Hepatocyte (in vitro differentiated cells): ENCODE measurements around the gene WDR12. TPM values are rescaled to one million over a fixed set of nuclear protein-coding genes. Genes with fewer than 3 reads are reported as not detected.

Experiments used
- DNase-seq: peaks from one replicate; pipeline ENCODE4 v3.0.0-alpha.2; 2016; ENCODE audit warnings: low spot score
- H2AFZ ChIP-seq: fragments of 200-600 bp; sonication (generic); 2 replicates; pipeline ENCODE4 v1.6.0; 2016; ENCODE audit warnings: antibody characterized with exemption, mild to moderate bottlenecking
- H3K27ac ChIP-seq: fragments of 200-600 bp; sonication (generic); 2 replicates; pipeline ENCODE4 v1.5.1; 2016; ENCODE audit warnings: mild to moderate bottlenecking
- H3K27me3 ChIP-seq: fragments of 200-600 bp; sonication (generic); 2 replicates; pipeline ENCODE4 v1.6.1; 2016
- H3K36me3 ChIP-seq: fragments of 200-600 bp; sonication (generic); replicated peaks from 2 replicates; pipeline ENCODE4 v1.5.1; 2016; ENCODE audit warnings: low read depth; ENCODE audit not compliant: insufficient read depth
- H3K4me1 ChIP-seq: fragments of 200-600 bp; sonication (generic); 2 replicates; pipeline ENCODE4 v1.5.1; 2016; ENCODE audit warnings: mild to moderate bottlenecking, moderate library complexity; ENCODE audit not compliant: insufficient read depth
- H3K4me2 ChIP-seq: fragments of 200-600 bp; sonication (generic); 2 replicates; pipeline ENCODE4 v1.6.0; 2016
- H3K4me3 ChIP-seq: fragments of 200-600 bp; sonication (generic); 2 replicates; pipeline ENCODE4 v1.5.1; 2016; ENCODE audit warnings: mild to moderate bottlenecking
- H3K79me2 ChIP-seq: fragments of 200-600 bp; sonication (generic); 2 replicates; pipeline ENCODE4 v1.6.0; 2017; ENCODE audit warnings: mild to moderate bottlenecking
- H3K9me2 ChIP-seq: fragments of 200-600 bp; sonication (generic); replicated peaks from 2 replicates; pipeline ENCODE4 v1.6.0; 2017; ENCODE audit warnings: mild to moderate bottlenecking; ENCODE audit not compliant: insufficient read depth
- H3K9me3 ChIP-seq: fragments of 200-600 bp; sonication (generic); 2 replicates; pipeline ENCODE4 v1.5.1; 2016; ENCODE audit warnings: low read depth, mild to moderate bottlenecking
- H4K20me1 ChIP-seq: fragments of 200-600 bp; sonication (generic); 2 replicates; pipeline ENCODE4 v1.6.0; 2016; ENCODE audit warnings: mild to moderate bottlenecking; ENCODE audit not compliant: insufficient read depth, poor library complexity, severe bottlenecking
- CTCF ChIP-seq: fragments of 200-600 bp; sonication (generic); IDR thresholded peaks from 2 replicates; pipeline ENCODE4 v1.5.1; 2016; ENCODE audit warnings: antibody characterized with exemption, mild to moderate bottlenecking; ENCODE audit not compliant: poor library complexity
- EZH2 ChIP-seq: fragments of 200-600 bp; sonication (generic); IDR thresholded peaks from 2 replicates; pipeline ENCODE4 v1.6.1; 2016; ENCODE audit warnings: antibody characterized with exemption, mild to moderate bottlenecking, borderline replicate concordance
- EZH2phosphoT487 ChIP-seq: fragments of 200-600 bp; sonication (generic); IDR thresholded peaks from one replicate; pipeline ENCODE4 v1.6.1; 2018; ENCODE audit warnings: antibody characterized with exemption, mild to moderate bottlenecking, low read depth, moderate library complexity; ENCODE audit not compliant: unreplicated experiment, severe bottlenecking
- WGBS: methylation state at CpG from one replicate; pipeline ENCODE4 v1.1.6; 2016; ENCODE audit warnings: low lambda C conversion rate; ENCODE audit errors: missing lambda C conversion rate; 5-methylcytosine and 5-hydroxymethylcytosine counted together
- polyA plus RNA-seq: library from polyadenylated mRNA; unstranded; fragments of >200 nt; fragmentation: Nextera tagmentation; extraction: Ambion mirVana; gene quantifications from 2 replicates; pipeline ENCODE4 v1.2.1, GENCODE V29; 2016
- total RNA-seq: library from RNA; depleted of rRNA; stranded (reverse); fragments of >200 nt; gene quantifications from 2 replicates; pipeline ENCODE4 v1.2.3, GENCODE V29; 2014

WDR12 gene
- total and polyA plus RNA-seq, 2 experiments from 2014 or later = 29.4 to 52.0 TPM

DNA sequence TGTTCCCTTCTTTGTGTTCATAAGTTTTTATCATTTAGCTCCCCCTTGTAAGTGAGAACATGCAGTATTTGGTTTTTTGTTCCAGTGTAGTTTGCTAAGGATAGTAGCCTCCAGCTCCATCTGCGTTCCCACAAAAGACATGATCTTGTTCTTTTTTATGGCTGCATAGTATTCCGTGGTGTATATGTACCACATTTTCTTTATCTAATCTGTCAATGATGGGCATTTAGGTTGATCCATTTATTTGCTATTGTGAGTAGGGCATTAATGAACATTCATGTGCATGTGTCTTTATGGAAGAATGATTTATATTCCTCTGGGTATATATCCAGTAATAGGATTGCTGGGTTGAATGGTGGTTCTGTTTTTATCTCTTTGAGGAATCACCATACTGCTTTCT, 34.0 kb upstream of the WDR12 start:
- H3K9me3 ChIP-seq = peaks cover 16% of the 10 kb centered on the region
- no peak for TF ChIP-seq EZH2
- no peak for TF ChIP-seq CTCF
- no peak for TF ChIP-seq EZH2phosphoT487

GRCh38 chr2:202944816-202945215, 33.3 kb upstream of the WDR12 start:
- H2AFZ ChIP-seq = no peak overlapping the region

More for the DNA sequence above, 34.0 kb upstream of the WDR12 start:
- no peaks in the 10 kb centered on the region for H3K27me3 ChIP-seq
- no peaks in the 10 kb centered on the region for H3K4me1 ChIP-seq
- no peak for DNase-seq
- WGBS = 89% methylated on average over 2 of the region's 2 CpGs
- H4K20me1 ChIP-seq = no peaks in the 10 kb centered on the region
- no peaks in the 10 kb centered on the region for H3K9me2 ChIP-seq
- H2AFZ ChIP-seq = no peak overlapping the region
- H3K36me3 ChIP-seq = no peaks in the 10 kb centered on the region
- no peak overlapping the region for H3K4me3 ChIP-seq
- no peak overlapping the region for H3K27ac ChIP-seq
- no peak overlapping the region for H3K4me2 ChIP-seq
- H3K79me2 ChIP-seq = no peaks in the 10 kb centered on the region

DNA sequence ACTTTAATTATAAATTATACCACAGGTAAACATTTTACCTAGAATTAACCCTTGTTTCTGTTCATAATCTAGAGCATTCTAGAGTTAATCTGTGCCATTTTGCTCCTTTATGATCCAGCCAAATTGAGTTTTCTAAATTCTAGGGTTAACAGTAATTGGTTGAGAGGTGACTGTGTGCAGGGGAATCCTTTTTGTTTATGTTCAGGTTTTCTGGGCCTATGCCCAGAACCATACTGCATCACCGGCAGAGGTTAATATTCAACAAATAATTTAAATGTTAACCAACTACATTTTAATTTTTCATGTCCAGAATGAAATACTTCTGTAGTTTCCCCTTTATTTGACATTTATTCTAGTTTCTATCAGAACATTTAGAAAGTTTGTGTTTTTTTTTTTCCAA, 32.9 kb upstream of the WDR12 start:
- no peaks in the 10 kb centered on the region for H3K79me2 ChIP-seq
- no peaks in the 10 kb centered on the region for H3K27me3 ChIP-seq
- no peak overlapping the region for H3K4me3 ChIP-seq
- peaks cover 16% of the 10 kb centered on the region for H3K9me3 ChIP-seq
- no peaks in the 10 kb centered on the region for H3K36me3 ChIP-seq
- no peak for DNase-seq
- H2AFZ ChIP-seq = no peak overlapping the region
- no peaks in the 10 kb centered on the region for H3K9me2 ChIP-seq
- no peaks in the 10 kb centered on the region for H3K4me1 ChIP-seq
- 91% methylated on average over 1 of the region's 1 CpG for WGBS
- no peaks in the 10 kb centered on the region for H4K20me1 ChIP-seq
- TF ChIP-seq EZH2 (no peak), EZH2phosphoT487 (no peak), CTCF (no peak)
- H3K4me2 ChIP-seq = no peak overlapping the region
- H3K27ac ChIP-seq = no peak overlapping the region

More at GRCh38 chr2:202944816-202945215, 33.3 kb upstream of the WDR12 start:
- Histone ChIP-seq H3K9me3 (peaks cover 16% of the 10 kb centered on the region), H3K9me2 (no peaks in the 10 kb centered on the region), H3K36me3 (no peaks in the 10 kb centered on the region), H3K4me1 (no peaks in the 10 kb centered on the region), H3K4me2 (no peak overlapping the region), H3K27ac (no peak overlapping the region), H3K27me3 (no peaks in the 10 kb centered on the region), H4K20me1 (no peaks in the 10 kb centered on the region), H3K79me2 (no peaks in the 10 kb centered on the region), H3K4me3 (no peak overlapping the region)
- TF ChIP-seq CTCF = no peak
- no peak for TF ChIP-seq EZH2phosphoT487
- TF ChIP-seq EZH2 = no peak
- WGBS = 93% methylated on average over 3 of the region's 3 CpGs
- no peak for DNase-seq

DNA sequence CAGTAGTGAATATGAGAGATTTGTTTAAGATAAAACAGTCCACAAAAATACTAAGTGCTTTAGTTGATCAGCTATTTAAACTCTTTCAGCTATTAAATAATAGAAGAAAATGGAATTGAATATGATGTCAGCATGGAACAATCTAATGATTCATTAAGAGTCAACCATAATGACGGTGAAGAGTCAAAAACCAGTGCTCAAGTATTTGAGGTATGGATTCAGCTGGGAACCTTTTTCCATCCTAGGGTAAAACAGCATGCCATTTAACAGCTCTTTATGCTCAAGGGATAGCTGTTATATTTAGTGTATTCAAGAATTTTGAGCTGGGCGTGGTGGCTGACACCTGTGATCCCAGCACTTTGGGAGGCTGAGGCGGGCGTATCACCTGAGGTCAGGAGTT, 30.3 kb upstream of the WDR12 start:
- Histone ChIP-seq H3K4me3 (no peak overlapping the region), H3K4me2 (no peak overlapping the region), H2AFZ (no peak overlapping the region), H3K9me2 (no peaks in the 10 kb centered on the region), H3K9me3 (peaks cover 12% of the 10 kb centered on the region), H3K36me3 (no peaks in the 10 kb centered on the region), H3K27me3 (no peaks in the 10 kb centered on the region), H3K27ac (no peak overlapping the region), H3K4me1 (no peaks in the 10 kb centered on the region), H4K20me1 (no peaks in the 10 kb centered on the region), H3K79me2 (no peaks in the 10 kb centered on the region)
- 93% methylated on average over 4 of the region's 4 CpGs for WGBS
- no peak for DNase-seq
- no peak for TF ChIP-seq EZH2phosphoT487
- TF ChIP-seq EZH2 = no peak
- no peak for TF ChIP-seq CTCF
